ENCODE results near the gene FGGY.

FGGY gene

DNA sequence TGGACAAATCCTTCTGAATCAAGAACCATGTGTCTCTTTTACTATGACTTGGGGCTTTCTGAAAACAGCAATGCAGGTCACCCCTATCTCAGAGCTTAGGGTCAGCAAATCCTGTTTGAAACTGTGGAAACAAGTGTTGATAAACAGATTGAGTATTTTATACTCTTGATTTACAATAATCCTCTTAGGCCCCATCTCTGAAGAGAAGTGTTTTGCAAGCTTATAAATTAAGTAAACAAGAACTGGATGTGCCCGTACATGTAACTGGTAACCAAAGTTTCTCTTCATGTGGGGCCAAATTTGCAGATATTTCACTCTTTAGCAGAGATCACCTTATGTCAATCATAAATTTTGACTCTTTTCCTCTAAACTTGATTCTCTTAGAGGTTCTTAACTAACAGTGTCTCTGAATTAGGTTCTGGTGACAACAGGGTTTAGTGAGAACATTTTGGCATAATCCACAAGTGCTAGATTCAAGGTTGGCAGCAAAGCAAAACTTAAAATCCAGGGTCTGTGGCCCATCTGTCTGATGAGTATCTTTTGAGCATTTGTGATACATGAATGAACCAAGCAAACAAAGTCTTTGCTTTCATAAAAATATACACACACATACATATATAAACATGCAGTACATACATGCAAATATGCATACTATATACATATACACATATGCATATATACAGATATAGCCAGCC lies 334.8 kb downstream of the FGGY start:
- DNase-seq (ENCODE audit: low read depth), result no peak
- no peak overlapping the region for H3K4me3 ChIP-seq (ENCODE audit: low read depth, low read length)
- TF ChIP-seq, protein P1, sequence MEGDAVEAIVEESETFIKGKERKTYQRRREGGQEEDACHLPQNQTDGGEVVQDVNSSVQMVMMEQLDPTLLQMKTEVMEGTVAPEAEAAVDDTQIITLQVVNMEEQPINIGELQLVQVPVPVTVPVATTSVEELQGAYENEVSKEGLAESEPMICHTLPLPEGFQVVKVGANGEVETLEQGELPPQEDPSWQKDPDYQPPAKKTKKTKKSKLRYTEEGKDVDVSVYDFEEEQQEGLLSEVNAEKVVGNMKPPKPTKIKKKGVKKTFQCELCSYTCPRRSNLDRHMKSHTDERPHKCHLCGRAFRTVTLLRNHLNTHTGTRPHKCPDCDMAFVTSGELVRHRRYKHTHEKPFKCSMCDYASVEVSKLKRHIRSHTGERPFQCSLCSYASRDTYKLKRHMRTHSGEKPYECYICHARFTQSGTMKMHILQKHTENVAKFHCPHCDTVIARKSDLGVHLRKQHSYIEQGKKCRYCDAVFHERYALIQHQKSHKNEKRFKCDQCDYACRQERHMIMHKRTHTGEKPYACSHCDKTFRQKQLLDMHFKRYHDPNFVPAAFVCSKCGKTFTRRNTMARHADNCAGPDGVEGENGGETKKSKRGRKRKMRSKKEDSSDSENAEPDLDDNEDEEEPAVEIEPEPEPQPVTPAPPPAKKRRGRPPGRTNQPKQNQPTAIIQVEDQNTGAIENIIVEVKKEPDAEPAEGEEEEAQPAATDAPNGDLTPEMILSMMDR (IDR thresholded peaks at IDR 0.05; ENCODE audit: low read depth, low read length, missing control alignments), result no peak
- in situ Hi-C loops (cut with HindIII; ENCODE audit: low sequenced_read_pairs), result no loop called here

DNA sequence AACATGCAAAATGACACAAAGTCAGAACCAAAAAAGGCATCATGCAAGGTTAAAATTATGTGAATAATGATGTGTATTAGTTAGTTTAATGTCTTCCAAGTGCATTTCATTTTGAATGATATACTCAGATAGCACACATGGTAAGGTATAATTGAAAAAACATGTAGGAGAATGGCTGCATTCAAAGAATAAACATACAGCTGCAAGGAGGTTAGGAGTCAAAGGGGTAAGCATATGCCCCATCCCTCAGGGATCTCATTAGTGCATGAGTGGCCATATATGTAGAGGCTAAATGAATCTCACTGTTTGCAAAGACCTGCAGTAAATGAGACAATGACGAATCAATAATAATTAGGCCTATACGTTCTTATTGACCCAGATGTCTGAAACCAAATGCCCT lies 338.2 kb downstream of the FGGY start:
- in situ Hi-C loops (cut with HindIII; ENCODE audit: low sequenced_read_pairs), result no loop called here
- TF ChIP-seq, protein P1 (IDR thresholded peaks at IDR 0.05; ENCODE audit: low read depth, low read length, missing control alignments), result no peak
- no peak for DNase-seq (ENCODE audit: low read depth)

DNA sequence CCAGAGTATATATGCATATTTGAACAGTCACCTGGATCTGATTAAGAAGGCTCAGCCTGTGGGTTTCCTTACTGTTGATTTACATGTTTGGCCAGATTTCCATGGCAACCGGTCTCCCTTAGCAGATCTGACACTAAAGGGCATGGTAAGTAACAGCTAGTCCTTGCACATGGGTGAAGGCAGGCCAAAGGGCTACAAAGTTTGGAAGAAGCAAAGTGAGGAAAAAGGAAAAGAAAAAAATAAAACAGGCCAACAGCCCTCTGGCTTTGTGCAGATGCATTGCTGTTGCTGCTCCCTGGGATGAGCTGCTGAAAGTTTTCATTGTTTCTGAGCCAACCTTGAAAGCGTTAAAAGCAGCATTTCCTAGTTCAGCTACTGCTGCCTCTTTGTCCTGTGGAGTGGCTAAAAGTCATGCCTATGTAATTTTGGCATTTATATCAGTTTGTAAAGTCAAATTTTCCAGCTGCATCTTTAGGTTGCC lies 341.4 kb downstream of the FGGY start:
- no peak overlapping the region for H3K4me3 ChIP-seq (ENCODE audit: low read depth, low read length)
- DNase-seq (ENCODE audit: low read depth), result peak; percentile 83
- in situ Hi-C loops (cut with HindIII; ENCODE audit: low sequenced_read_pairs), result no loop called here
- TF ChIP-seq, protein P1 (IDR thresholded peaks at IDR 0.05; ENCODE audit: low read depth, low read length, missing control alignments), result peak; percentile 18

More for the DNA sequence above, 338.2 kb downstream of the FGGY start:
- no peak overlapping the region for H3K4me3 ChIP-seq (ENCODE audit: low read depth, low read length)

DNA sequence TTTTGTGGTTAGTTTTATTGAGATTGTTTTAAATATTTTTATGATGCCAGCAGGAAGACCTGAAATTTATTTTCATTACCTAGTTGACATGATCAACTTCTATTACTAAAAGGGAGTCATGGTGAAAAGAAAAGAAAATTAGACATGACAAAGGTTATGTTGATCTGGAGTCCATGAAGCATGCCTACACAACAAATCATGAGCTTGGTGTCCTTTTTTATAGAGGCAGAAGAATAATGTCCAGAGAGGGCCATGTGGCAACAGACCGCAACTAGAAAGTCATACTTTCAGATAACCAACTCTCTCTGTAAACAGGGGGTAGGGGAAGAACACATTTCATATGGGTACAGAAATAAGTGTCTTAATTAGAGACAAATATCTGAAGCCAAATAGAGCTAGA lies 342.4 kb downstream of the FGGY start:
- in situ Hi-C loops (cut with HindIII; ENCODE audit: low sequenced_read_pairs), result no loop called here
- TF ChIP-seq, protein P1 (IDR thresholded peaks at IDR 0.05; ENCODE audit: low read depth, low read length, missing control alignments), result no peak
- no peak for DNase-seq (ENCODE audit: low read depth)
- no peak overlapping the region for H3K4me3 ChIP-seq (ENCODE audit: low read depth, low read length)

DNA sequence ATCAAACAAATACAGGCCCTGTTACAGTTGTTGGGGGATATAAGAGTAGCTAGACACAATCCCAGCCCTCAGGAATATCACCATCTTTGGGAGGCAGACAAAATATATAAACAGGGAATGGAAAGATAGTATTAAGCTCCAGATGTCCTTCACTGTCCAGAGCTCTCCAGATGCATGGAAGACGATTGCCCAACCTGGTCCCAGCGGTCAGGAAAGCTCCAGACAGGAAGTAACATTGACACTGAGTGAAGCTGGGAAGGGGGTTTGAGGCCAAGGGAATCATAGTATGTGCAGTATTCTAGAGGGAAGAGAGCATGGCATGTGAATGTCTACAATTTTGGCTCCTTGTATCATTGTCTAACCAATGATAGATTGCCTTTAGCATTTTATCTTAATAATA lies 344.0 kb downstream of the FGGY start:
- no peak for DNase-seq (ENCODE audit: low read depth)
- H3K4me3 ChIP-seq (ENCODE audit: low read depth, low read length), result no peak overlapping the region
- TF ChIP-seq, protein P1 (IDR thresholded peaks at IDR 0.05; ENCODE audit: low read depth, low read length, missing control alignments), result no peak
- in situ Hi-C loops (cut with HindIII; ENCODE audit: low sequenced_read_pairs), result no loop called here

DNA sequence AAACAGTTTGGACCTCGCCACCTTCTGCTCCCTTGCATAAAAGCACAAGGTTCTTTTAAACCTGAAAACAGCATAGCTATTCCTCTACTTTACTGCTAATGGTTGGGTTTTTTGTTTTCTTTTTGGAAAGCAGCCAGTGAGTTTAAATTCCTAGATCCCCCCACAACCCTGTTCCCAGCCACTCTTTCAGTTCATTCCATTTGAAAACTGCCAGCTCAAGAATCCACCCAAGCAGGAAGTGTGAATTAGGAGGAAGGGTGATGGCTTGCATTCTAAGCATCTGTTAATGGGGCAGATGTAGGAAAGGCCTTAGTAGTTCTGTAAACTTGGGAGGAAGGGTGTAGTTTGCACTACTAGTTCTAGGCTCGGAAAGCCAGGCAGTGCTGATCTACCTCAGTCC lies 344.9 kb downstream of the FGGY start:
- no peak overlapping the region for H3K4me3 ChIP-seq (ENCODE audit: low read depth, low read length)
- TF ChIP-seq, protein P1 (IDR thresholded peaks at IDR 0.05; ENCODE audit: low read depth, low read length, missing control alignments), result no peak
- in situ Hi-C loops (cut with HindIII; ENCODE audit: low sequenced_read_pairs), result no loop called here
- no peak for DNase-seq (ENCODE audit: low read depth)
